Hypothalamus (tissue), 51 donors: Measurements from ENCODE around the gene ANKRD52.

ENCODE experiments used
- DNase-seq, 51 donors: peaks; one replicate each; lab custom pipeline; 2025; lab: John Stamatoyannopoulos, UW

Gene ANKRD52

DNA sequence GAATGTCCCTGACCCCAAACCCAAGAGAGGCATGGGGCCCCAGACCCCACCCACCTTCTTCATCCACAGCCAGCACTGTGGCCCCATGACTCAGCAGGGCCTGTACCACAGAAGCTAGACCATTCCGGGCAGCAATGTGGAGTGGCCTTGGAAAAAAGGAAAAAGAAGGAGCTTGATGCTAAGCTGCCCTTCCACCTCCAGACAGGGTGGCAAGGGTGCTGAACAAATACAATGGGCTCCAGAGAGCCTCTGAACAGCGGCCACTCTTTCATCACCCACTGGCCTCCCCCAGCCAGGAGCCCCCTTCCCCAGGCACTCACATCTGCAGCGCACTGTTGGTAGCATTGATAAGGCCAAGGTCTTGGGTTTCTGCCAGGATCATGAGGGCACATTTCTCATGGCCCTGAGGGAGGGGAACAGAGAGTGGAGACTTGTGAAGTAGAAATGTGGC, 14.4 kb downstream of the ANKRD52 start:
- no peak for DNase-seq

DNA sequence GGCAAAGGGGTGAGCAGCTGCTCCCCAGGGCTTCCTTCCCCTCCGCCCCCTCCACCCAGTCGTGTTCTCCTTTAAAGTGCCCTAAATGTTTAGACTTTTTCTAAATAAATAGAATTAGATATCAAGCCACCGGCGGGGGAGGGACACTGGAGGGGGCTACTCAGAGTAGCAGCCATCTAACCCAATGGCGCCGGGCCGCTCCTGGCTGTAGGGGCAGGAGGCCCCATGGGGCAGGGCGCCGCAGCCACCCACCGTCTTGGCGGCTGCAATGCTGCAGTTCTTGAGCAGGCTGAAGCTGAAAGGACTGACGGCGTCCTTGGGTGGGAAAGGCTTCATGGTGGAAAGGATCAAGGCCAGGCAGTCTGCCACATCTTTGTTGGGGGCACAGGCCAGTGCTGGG, 15.2 kb downstream of the ANKRD52 start:
- no peak for DNase-seq

DNA sequence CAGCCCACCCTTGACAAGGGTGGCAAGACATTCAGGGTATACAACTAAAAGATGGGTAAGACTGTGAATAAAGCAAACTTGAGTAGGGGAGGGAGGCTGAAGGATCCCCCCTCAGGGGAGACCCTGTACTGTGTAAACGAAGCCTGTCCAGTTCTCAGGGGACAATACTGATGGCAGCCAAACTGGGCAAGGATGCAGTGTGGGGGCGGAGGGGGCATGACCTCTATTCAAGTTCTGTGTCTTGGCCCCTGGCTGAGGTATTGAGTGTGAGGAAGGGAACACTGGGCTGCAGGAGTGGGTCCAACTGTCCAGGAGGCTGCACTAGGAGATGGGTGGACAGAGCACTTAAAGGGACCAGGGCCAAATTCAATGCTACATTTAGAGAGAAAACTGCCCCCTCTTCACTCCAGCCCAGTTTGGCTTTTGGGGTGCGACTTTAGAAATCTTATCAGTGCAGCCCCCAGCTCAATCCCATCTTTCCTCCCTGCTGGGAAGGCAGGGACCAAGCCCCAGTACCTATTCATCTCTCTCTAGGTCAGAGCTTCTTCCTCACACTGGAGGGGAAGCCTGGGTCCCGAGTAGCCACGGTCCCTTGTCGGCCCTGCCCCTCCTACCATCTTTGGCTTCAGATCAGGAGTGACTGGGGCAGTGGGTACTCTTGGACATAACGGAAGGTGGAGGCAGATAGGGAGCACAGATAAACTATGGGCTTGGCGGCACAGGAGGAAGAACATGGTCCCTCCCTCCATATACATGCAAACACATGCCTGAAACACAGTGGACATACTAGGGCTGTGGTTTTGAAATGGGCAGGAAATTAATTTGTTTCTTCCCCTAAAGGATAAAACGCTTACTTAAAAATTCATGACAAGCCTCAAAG, 16.5 kb downstream of the ANKRD52 start:
- DNase-seq: no peak

DNA sequence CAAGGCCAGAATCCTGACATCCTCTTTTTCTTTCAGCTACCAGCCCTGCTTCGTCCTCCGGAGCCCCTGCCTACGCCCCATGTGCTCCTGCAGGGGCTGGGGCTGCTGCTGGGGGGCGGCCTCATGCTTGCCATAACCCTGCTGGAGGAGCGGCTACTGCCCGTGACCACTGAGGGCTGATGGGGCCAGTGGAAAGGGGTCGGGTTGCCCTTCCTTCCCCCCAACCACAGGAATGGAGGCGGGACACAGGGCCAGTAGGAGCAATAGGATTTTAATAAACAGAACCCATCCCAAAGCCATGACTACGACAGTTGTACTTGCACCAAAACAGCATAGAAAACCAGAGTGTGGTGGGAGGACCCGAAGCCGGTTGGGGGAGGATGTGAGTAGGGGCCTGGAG, 20.6 kb downstream of the ANKRD52 start:
- no peak for DNase-seq

DNA sequence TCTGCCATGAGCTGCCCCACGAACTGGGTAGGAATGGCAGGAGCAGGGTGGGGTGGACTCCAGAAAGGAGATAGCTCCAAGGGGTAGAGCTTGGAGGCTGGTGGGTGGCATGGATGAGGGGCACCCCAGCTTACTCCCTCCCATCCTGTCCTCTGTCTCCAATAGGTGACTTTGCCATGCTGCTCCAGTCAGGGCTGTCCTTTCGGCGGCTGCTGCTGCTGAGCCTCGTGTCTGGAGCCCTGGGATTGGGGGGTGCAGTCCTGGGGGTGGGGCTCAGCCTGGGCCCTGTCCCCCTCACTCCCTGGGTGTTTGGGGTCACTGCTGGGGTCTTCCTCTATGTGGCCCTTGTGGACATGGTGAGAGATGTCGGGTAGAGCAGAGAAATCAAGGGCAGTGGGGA, 21.2 kb downstream of the ANKRD52 start:
- no peak for DNase-seq

DNA sequence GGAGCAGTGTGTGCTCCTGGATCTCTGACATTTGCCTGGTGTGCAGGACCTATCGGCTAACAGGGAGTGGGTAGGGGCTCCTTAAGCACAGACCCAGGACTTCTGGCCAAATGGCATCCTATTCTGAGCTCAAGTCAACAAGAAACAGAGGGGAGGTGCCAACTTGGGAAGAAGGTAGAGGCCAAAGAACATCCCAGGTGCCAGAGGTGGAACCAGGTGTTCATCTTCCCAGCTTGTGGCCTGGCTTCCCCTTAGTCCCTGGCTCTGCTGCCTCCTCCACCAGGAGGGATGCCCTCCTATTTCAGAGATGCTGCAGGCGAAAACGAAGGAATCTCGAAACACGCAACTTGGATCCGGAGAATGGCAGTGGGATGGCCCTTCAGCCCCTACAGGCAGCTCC, 22.1 kb downstream of the ANKRD52 start:
- DNase-seq: no peak

DNA sequence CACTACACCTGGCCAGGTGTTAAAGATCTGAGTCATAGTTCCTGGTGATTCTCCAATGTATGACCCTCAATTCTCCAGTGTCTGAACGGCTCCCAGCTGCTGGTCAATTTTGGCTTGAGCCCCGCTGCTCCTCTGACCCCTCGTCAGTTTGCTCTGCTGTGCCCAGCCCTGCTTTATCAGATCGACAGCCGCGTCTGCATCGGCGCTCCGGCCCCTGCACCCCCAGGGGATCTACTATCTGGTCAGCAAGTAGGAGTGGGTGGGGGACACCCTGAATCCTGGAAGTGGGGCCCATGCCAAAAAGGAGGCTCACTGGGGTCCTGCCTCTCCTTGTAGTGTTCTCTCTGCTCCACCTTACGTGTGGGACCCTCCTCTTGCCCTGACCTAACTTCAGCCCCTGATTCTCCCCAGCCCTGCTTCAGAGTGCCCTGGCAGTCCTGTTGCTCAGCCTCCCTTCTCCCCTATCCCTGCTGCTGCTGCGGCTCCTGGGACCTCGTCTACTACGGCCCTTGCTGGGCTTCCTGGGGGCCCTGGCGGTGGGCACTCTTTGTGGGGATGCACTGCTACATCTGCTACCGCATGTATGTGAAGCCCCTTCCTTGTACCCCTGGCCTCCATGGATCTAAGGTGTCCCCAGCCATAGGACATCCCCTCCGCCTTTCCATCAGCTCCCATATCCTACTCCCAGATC, 23.3 kb downstream of the ANKRD52 start:
- DNase-seq: no peak

DNA sequence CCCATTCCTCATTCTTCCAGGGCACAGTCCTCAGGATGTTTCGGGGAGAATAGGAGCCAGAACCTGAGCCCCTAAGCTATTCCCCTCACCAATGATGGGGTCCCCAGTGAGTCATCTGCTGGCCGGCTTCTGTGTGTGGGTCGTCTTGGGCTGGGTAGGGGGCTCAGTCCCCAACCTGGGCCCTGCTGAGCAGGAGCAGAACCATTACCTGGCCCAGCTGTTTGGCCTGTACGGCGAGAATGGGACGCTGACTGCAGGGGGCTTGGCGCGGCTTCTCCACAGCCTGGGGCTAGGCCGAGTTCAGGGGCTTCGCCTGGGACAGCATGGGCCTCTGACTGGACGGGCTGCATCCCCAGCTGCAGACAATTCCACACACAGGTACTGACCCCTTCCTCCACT, 27.0 kb downstream of the ANKRD52 start:
- DNase-seq: no peak

DNA sequence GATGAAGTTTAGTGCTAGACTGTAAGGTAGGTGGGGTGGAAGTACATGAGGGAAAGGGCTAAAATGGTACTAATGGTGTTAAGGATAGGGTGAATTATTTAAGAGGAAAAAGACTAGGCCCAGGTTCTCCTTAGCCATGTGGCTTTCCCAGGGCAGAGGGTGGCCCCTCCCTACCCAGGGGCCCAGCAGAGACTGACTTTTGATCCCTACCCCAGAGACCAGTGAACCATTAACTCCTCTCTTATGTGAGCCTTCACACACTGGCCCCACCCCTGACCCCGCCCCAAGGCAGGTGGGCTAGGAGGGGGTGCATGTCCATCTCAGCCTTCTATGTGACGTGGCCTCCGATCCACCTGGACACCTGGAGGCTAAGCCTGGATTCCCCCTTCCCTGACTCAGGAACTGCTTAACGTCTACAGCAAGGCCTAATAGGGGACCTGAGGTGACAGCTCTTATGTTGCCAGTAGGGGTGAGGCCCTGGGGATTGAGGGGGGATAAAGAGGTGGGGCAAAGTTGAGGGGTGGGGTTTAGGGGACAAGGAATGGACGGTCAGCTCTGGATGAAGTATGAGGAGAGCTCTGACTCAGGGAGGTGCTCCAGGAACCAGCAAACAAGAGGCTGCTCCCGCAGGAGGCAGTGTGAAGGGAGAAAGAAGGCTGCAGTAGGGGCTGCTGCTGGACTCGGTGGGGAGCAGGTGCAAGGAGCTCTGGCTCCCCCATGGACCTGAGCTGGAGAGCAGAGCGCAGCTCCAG, 27.6 kb downstream of the ANKRD52 start:
- DNase-seq: no peak

DNA sequence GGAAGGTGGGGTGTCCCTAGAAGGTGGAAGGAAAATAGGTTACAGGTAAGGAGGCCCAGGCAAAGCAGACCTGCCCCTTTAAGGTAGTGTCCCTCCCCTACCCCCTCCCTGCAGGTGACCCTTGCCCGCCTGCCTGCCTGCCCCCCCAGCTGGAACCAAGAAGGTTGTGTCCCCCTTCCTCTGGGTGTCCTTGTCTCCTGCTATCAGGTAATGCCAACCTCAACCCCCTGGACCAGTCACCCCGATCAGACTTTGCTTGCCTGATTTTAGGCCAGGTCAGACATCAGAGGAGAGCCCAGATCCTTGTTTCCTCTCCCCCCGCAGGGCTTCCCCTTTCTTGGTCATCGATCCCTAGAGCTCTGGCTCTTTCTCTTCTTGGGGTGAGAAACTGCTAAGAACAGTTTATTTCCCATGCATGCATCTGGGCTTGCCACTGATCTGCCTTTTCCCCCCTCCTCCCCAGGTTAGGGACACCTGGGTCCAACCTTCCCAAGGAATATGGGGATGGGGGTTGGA, 28.2 kb downstream of the ANKRD52 start, which contains the start of gene SLC39A5:
Gene SLC39A5 (plus strand): TSS at position 136 of the 516 bp plus-strand sequence. CDS start 1,224 bp downstream, outside the sequence.
- no peak for DNase-seq

DNA sequence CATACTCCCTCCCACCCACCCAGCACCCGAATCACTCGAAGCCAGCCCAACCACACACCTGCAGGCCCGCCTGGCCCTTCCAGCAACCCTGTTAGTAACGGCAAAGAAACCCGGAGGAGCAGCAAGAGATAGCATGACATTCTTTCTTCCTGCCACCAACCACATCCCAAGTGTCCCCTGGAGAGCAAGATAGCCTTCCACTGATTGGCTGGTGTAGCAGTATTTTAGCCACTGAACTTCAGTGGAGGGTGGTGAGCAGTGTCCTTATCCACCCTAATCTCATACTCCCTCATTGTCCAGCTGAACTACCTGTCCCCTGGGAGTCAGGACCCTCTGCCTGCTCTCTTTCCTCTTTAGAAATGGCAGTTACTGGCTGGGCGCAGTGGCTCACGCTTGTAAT, 29.1 kb downstream of the ANKRD52 start:
- no peak for DNase-seq

DNA sequence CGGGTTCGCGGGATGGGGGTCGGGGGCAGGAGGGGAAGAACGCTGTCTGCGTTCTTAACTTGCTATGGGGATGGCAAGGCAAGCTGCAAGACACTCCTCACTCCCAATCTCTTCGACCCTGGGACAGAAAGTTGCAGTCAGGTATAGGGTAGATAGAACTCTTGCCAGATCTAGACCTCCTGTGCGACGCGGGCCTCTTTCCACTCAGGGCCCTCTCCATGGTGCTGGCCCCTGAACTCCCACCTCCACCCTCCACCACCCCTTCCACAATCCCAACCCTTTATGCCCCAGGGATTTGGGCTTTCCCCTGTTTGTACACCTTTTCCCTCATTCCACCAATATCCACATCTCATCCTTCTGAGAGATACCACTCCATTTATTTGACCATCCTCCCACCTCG, 33.2 kb downstream of the ANKRD52 start:
- DNase-seq: no peak

DNA sequence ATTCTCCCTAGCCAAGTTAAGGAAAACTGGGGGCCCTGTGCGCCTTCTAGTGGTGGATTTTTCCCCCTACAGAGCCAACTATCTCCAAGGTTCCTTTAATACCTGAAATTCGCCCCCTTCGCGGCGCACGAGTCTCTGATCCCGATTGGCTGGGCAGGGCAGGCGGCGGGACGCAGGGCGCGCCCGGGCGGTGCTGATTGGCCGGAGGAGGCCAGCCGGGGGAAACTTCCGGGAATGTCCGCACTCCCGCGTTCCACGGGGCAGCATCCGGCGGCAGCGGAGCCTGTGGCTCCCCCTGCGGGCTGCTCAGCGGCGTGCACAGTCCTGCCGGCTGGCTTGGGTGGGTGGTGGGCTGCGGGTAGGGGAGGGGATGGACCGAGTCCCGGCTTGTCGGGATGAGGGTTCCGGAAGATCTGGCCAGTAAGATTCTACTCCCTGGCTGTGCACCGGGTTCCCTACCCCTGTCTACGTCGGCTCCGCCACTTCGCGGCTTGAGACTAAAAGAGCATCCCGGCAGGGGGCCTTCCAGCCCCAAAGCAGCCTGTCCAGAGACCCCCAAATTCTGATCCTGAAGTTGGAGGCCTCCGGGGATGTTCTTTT, 34.0 kb downstream of the ANKRD52 start, which contains the start of gene NABP2:
Gene NABP2 (plus strand): TSS at position 241 of the 600 bp plus-strand sequence. CDS start 515 bp downstream, outside the sequence.
- DNase-seq: peak; percentile 81 to 98 (median 96)

DNA sequence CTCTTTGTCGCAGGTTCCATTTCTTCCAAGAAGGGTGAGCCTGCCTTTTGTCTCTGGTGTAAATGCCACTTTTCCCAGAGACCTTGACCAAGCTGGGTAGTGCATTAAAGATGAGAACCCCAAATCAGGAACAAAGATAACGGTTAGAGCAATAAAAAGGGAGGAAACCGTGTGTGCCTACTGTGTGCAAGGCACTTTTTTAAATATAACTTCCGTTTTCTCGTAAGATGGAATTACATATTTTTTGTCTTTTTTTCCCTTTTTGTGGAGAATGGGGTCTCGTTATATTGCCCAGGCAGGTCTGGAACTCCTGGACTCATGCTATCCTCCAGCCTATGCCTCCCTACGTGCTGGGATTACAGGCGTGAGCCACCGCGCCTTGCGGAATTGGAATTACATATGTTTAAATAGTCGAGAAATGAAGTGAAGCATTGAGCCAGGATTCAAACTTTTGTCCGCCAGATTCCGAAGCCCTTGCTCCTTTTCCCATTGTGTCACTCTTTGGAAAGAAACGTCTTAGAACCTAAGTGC, 34.5 kb downstream of the ANKRD52 start:
- DNase-seq: no peak

DNA sequence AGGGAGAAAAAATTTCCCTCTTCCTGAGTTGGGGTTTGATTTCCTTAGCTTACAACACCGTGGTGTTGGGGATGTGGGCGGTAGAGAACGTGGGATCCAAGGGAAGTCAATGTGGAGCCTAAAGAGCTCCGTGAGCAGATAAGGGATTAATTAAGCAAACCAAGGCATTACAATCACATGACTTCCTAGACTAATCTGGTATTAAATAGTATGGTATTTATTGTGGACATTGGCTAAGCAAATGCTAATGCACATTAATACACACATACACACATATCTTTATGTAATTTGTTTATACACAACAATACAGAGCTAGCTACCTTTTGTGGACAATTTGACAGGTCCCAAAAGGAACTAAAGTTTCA, 35.7 kb downstream of the ANKRD52 start:
- no peak for DNase-seq

DNA sequence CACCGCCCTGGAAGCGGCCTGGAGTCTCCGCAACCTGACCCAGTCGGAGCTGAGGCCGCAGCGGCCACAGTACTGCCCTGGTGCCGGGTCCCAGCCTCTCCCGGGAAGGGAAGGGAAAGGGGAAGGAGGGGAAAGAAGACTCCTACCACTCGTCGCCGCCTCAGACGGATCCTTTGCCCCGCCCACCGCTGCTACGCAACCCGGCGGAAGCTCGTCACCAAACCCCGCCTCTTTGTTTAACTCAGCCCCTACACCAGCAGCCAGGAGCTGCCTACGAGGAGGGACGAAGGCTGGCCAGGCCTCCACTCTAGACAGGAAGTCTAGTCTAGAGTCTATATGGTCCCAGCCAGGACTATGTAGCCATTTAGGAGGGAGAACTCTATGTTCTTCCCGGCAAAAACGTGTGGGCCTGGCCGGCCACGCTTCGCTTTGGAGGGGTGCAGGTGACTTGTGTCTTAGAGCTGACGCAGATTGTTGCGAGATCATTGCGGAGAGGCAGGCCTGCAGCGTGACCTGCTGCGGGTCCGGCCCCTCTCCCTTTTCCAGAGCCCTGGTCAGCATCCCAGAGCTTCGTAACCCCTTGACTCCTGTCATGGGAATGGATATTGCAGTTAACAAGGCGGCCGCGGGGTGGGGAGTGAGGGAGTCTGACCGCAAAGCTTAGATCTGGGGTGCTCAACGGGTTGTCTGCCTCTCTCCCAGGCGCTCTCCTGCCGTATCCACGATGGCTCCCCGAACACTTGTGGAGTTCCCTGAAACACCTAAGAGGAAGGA, 36.2 kb downstream of the ANKRD52 start, which contains the start of gene RNF41:
Gene RNF41 (minus strand): TSS at position 166 of the 774 bp plus-strand sequence. CDS start 7,875 bp downstream, outside the sequence.
- DNase-seq: peak; percentile 68 to 98 (median 94)

DNA sequence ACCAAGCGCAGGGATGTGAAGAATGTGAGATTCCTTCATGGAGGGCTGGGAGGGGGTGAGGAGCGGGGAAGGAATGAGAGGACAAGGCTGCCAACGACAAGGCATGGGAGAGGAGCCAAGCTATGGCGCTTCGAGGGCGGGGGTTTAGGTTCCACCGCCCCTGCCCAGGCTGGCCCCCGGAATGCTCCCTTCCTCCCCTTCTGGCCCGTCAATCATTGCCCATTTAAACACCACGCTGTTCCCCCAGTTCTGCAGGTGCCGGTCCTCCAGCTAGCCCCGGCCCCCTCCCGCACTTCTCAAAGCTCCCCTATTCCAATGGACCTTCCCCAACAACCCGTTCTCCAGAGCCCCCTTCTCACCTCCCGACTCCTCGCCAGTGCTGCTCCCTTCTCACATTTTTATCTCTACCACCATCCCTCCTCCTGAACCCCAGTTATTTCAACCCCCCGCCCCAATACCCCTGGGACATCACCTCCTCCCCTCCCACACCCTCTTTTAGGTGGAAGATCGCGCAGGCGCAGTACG, 36.9 kb downstream of the ANKRD52 start:
- peak in 39 of 51 donors; percentile 7 to 74 (median 42) for DNase-seq

DNA sequence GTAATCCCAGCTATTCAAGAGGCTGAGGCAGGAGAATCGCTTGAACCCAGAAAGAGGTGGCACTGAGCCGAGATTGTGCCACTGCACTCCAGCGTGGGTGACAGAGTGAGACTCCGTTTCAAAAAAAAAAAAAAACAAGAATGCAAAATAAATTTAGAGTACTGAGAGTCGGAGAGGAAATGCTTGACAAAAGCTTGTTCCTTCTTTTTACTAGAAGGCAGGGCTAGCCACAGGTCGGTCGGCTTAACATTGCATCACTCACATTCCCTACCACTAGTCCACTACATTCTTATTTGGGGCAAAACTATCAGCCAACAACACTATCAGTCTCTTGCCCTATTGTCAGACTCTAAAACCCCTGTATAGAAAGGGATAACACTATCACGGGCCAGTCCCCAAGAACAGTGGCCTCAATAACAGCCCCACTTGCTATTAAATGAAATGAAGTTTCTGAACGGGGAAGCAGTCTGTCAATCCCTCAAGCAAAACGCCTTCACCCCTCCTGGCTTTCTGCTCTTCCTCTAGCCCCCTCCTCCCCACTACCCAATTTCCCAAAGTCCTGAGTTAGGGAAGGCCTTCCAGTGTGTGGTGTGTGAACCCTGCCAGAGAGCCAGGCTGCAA, 37.5 kb downstream of the ANKRD52 start:
- peak in 1 of 51 donors; percentile 36 for DNase-seq
